Measurements from ENCODE around the gene ZP2.

ZP2 gene

DNA sequence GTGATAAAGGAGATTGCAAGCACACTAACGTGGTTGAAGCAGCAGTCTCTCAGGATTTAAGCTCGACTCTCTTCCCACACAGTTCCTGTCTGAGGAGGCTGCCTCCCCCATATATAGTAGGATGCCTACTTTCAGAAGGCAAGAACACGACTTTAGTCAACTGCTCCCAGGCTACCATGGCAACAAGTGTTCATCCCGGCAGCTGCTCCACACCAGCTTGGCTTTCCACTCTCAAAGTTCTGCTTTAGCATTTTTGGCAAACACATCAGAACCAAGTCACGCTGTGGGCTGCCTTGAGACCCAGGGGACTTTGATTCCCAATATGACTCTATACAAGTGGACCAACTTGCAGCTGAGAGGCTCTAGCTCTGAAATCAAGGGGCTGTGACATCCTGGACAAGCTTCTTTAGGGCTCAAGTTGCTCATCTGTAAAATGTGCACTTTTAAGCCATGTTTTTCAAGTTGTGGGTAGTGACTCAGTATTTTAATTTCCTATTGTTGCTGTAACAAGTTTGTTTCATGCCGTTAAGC is 16.5 kb downstream of the ZP2 start:
- no peak overlapping the region for H3K4me3 ChIP-seq (ENCODE audit: low read length, poor library complexity, severe bottlenecking)
- H3K4me2 ChIP-seq (ENCODE audit: low read depth, low read length, poor library complexity, severe bottlenecking): no peak overlapping the region
- no peaks in the 10 kb centered on the region for H3K79me2 ChIP-seq (ENCODE audit: insufficient read depth, low read length)
- H3K27me3 ChIP-seq (ENCODE audit: insufficient read depth, low read length, poor library complexity, severe bottlenecking): no peaks in the 10 kb centered on the region
- H3K4me1 ChIP-seq (ENCODE audit: insufficient read depth, low read length, poor library complexity, severe bottlenecking): no peaks in the 10 kb centered on the region
- no peaks in the 10 kb centered on the region for H4K20me1 ChIP-seq (ENCODE audit: insufficient read depth, low read length, poor library complexity, severe bottlenecking)
- TF ChIP-seq, protein P1, sequence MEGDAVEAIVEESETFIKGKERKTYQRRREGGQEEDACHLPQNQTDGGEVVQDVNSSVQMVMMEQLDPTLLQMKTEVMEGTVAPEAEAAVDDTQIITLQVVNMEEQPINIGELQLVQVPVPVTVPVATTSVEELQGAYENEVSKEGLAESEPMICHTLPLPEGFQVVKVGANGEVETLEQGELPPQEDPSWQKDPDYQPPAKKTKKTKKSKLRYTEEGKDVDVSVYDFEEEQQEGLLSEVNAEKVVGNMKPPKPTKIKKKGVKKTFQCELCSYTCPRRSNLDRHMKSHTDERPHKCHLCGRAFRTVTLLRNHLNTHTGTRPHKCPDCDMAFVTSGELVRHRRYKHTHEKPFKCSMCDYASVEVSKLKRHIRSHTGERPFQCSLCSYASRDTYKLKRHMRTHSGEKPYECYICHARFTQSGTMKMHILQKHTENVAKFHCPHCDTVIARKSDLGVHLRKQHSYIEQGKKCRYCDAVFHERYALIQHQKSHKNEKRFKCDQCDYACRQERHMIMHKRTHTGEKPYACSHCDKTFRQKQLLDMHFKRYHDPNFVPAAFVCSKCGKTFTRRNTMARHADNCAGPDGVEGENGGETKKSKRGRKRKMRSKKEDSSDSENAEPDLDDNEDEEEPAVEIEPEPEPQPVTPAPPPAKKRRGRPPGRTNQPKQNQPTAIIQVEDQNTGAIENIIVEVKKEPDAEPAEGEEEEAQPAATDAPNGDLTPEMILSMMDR (conservative IDR thresholded peaks at IDR 0.05; ENCODE audit: low read length): no peak
- no peak for TF ChIP-seq EZH2phosphoT487 (IDR thresholded peaks at IDR 0.05; ENCODE audit: borderline replicate concordance)
- no peak overlapping the region for H2AFZ ChIP-seq (ENCODE audit: low read length)
- H3K9me3 ChIP-seq (ENCODE audit: insufficient read depth, low read depth, low read length): no peaks in the 10 kb centered on the region
- no peaks in the 10 kb centered on the region for H3F3A ChIP-seq (ENCODE audit: low read depth)
- H3K9me2 ChIP-seq (replicated peaks; ENCODE audit: low read depth, low read length): no peaks in the 10 kb centered on the region
- no peaks in the 10 kb centered on the region for H3K36me3 ChIP-seq (ENCODE audit: insufficient read depth, low read length)
- no peak overlapping the region for H3K9ac ChIP-seq (ENCODE audit: low read depth, low read length, poor library complexity, severe bottlenecking)

- Histone ChIP-seq H3K4me3 (ENCODE audit: low read length, poor library complexity, severe bottlenecking) (no peak overlapping the region), H3K9me3 (ENCODE audit: insufficient read depth, low read depth, low read length) (no peaks in the 10 kb centered on the region), H4K20me1 (ENCODE audit: insufficient read depth, low read length, poor library complexity, severe bottlenecking) (no peaks in the 10 kb centered on the region), H3K9ac (ENCODE audit: low read depth, low read length, poor library complexity, severe bottlenecking) (no peak overlapping the region), H3K4me1 (ENCODE audit: insufficient read depth, low read length, poor library complexity, severe bottlenecking) (no peaks in the 10 kb centered on the region), H3K27me3 (ENCODE audit: insufficient read depth, low read length, poor library complexity, severe bottlenecking) (no peaks in the 10 kb centered on the region), H3F3A (ENCODE audit: low read depth) (no peaks in the 10 kb centered on the region), H3K79me2 (ENCODE audit: insufficient read depth, low read length) (no peaks in the 10 kb centered on the region), H2AFZ (ENCODE audit: low read length) (no peak overlapping the region), H3K9me2 (replicated peaks; ENCODE audit: low read depth, low read length) (no peaks in the 10 kb centered on the region), H3K36me3 (ENCODE audit: insufficient read depth, low read length) (no peaks in the 10 kb centered on the region), H3K4me2 (ENCODE audit: low read depth, low read length, poor library complexity, severe bottlenecking) (no peak overlapping the region)
- TF ChIP-seq, protein P1 (conservative IDR thresholded peaks at IDR 0.05; ENCODE audit: low read length): no peak
- TF ChIP-seq EZH2phosphoT487 (IDR thresholded peaks at IDR 0.05; ENCODE audit: borderline replicate concordance): no peak
Observed at GRCh38 chr16:21192991-21193390, 18.4 kb downstream of the ZP2 start.

- Histone ChIP-seq H3K9ac (ENCODE audit: low read depth, low read length, poor library complexity, severe bottlenecking) (no peak overlapping the region), H2AFZ (ENCODE audit: low read length) (no peak overlapping the region), H3K36me3 (ENCODE audit: insufficient read depth, low read length) (no peaks in the 10 kb centered on the region), H3K79me2 (ENCODE audit: insufficient read depth, low read length) (no peaks in the 10 kb centered on the region), H3F3A (ENCODE audit: low read depth) (no peaks in the 10 kb centered on the region), H3K27me3 (ENCODE audit: insufficient read depth, low read length, poor library complexity, severe bottlenecking) (no peaks in the 10 kb centered on the region), H4K20me1 (ENCODE audit: insufficient read depth, low read length, poor library complexity, severe bottlenecking) (no peaks in the 10 kb centered on the region), H3K9me3 (ENCODE audit: insufficient read depth, low read depth, low read length) (no peaks in the 10 kb centered on the region), H3K9me2 (replicated peaks; ENCODE audit: low read depth, low read length) (no peaks in the 10 kb centered on the region), H3K4me3 (ENCODE audit: low read length, poor library complexity, severe bottlenecking) (no peak overlapping the region), H3K4me1 (ENCODE audit: insufficient read depth, low read length, poor library complexity, severe bottlenecking) (no peaks in the 10 kb centered on the region), H3K4me2 (ENCODE audit: low read depth, low read length, poor library complexity, severe bottlenecking) (no peak overlapping the region)
- TF ChIP-seq, protein P1 (conservative IDR thresholded peaks at IDR 0.05; ENCODE audit: low read length): no peak
- no peak for TF ChIP-seq EZH2phosphoT487 (IDR thresholded peaks at IDR 0.05; ENCODE audit: borderline replicate concordance)
Observed at GRCh38 chr16:21190599-21190998, 20.8 kb downstream of the ZP2 start.
